ENCODE data around the gene ACSL1. TPM values are rescaled to one million over a fixed set of nuclear protein-coding genes. Genes with fewer than 3 reads are reported as not detected.

Gene ACSL1
- total RNA-seq, 1 donor from 2014 or later, result 42.9 TPM

- no peaks in the 10 kb centered on the region for H3K36me3 ChIP-seq (ENCODE audit: control insufficient read depth, insufficient read depth, low read length)
- no peak for DNase-seq (ENCODE audit: low read depth)
- H3K27me3 ChIP-seq (ENCODE audit: control insufficient read depth, insufficient read depth, low read length), result no peaks in the 10 kb centered on the region
- TF ChIP-seq, protein P1, sequence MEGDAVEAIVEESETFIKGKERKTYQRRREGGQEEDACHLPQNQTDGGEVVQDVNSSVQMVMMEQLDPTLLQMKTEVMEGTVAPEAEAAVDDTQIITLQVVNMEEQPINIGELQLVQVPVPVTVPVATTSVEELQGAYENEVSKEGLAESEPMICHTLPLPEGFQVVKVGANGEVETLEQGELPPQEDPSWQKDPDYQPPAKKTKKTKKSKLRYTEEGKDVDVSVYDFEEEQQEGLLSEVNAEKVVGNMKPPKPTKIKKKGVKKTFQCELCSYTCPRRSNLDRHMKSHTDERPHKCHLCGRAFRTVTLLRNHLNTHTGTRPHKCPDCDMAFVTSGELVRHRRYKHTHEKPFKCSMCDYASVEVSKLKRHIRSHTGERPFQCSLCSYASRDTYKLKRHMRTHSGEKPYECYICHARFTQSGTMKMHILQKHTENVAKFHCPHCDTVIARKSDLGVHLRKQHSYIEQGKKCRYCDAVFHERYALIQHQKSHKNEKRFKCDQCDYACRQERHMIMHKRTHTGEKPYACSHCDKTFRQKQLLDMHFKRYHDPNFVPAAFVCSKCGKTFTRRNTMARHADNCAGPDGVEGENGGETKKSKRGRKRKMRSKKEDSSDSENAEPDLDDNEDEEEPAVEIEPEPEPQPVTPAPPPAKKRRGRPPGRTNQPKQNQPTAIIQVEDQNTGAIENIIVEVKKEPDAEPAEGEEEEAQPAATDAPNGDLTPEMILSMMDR (IDR thresholded peaks at IDR 0.05; ENCODE audit: insufficient read depth, low read length, poor library complexity, severe bottlenecking), result no peak
- H3K4me3 ChIP-seq (ENCODE audit: low read depth, low read length), result no peak overlapping the region
Observed at GRCh38 chr4:184792334-184792733, 33.4 kb downstream of the ACSL1 start.

DNA sequence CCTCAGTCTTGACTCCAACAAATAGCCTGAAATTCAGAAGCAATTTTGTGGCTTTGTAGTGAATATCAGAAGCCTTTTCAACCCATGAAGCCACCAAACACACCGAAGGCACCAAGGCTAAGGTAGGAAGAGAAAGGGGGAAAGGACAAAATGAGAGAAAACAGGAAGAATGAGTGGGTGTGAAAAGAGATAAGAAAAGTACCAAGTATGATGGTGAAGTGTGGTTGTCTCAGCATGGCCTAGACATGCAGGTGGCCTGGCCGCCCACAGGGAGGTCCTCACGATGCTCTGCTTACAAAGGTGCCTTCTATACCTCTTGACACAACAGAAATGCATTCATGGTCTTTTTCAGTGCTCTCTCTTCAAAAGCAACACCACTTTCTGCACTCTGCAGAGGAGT, 34.9 kb downstream of the ACSL1 start:
- Histone ChIP-seq H3K36me3 (ENCODE audit: control insufficient read depth, insufficient read depth, low read length) (no peaks in the 10 kb centered on the region), H3K27me3 (ENCODE audit: control insufficient read depth, insufficient read depth, low read length) (no peaks in the 10 kb centered on the region), H3K4me3 (ENCODE audit: low read depth, low read length) (no peak overlapping the region)
- TF ChIP-seq, protein P1 (IDR thresholded peaks at IDR 0.05; ENCODE audit: insufficient read depth, low read length, poor library complexity, severe bottlenecking), result no peak
- no peak for DNase-seq (ENCODE audit: low read depth)

GRCh38 chr4:184787766-184788503, 37.8 kb downstream of the ACSL1 start:
- TF ChIP-seq, protein P1 (IDR thresholded peaks at IDR 0.05; ENCODE audit: insufficient read depth, low read length, poor library complexity, severe bottlenecking), result no peak
- H3K4me3 ChIP-seq (ENCODE audit: low read depth, low read length), result no peak overlapping the region
- no peaks in the 10 kb centered on the region for H3K27me3 ChIP-seq (ENCODE audit: control insufficient read depth, insufficient read depth, low read length)
- DNase-seq (ENCODE audit: low read depth), result peak; percentile 97
- peaks cover 1% of the 10 kb centered on the region for H3K36me3 ChIP-seq (ENCODE audit: control insufficient read depth, insufficient read depth, low read length)

- Histone ChIP-seq H3K36me3 (ENCODE audit: control insufficient read depth, insufficient read depth, low read length) (peaks cover 1% of the 10 kb centered on the region), H3K27me3 (ENCODE audit: control insufficient read depth, insufficient read depth, low read length) (no peaks in the 10 kb centered on the region), H3K4me3 (ENCODE audit: low read depth, low read length) (no peak overlapping the region)
- TF ChIP-seq, protein P1 (IDR thresholded peaks at IDR 0.05; ENCODE audit: insufficient read depth, low read length, poor library complexity, severe bottlenecking), result no peak
- no peak for DNase-seq (ENCODE audit: low read depth)
Observed at GRCh38 chr4:184785813-184786212, 40.0 kb downstream of the ACSL1 start.

DNA sequence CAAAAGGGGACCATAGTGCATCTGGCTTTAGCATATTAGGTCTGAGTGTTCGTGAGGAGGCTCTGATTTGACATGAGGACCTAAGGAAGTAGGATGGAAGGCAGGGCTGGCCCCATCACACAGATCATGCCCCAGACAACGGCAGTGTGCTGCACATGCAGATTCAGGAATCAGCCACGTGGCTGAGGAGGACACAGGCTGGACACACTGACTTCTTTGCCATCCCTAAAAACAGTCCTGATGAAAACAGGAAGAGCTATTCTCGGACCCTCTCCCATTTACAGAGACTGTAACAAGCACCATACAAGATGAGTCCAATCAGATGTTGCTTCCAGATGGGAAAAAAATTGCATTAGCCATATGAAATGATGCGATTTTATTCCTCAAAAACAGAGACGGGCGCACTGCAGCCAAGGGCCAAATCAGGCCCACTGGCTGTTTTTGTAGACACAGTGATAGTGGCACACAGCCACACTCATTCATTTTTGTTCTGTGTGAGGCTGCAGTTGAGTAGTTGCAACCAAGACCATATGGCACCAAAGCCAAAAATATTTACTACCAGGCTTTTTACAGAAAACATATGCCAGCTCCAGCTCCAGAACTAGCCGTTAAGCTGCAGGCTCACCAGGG, 41.0 kb downstream of the ACSL1 start:
- H3K36me3 ChIP-seq (ENCODE audit: control insufficient read depth, insufficient read depth, low read length), result peaks cover 2% of the 10 kb centered on the region
- H3K4me3 ChIP-seq (ENCODE audit: low read depth, low read length), result no peak overlapping the region
- no peaks in the 10 kb centered on the region for H3K27me3 ChIP-seq (ENCODE audit: control insufficient read depth, insufficient read depth, low read length)
- TF ChIP-seq, protein P1 (IDR thresholded peaks at IDR 0.05; ENCODE audit: insufficient read depth, low read length, poor library complexity, severe bottlenecking), result no peak
- no peak for DNase-seq (ENCODE audit: low read depth)

Measured in kidney epithelial cell (primary cell).